A549 (cell line): Measurements from ENCODE around the gene ITPR3.

Source experiments
- KDM1A ChIP-seq: fragments of 200-600 bp; sonication (generic); IDR thresholded peaks from 2 replicates; pipeline ENCODE4 v1.6.1; 2016; ENCODE audit warnings: low read depth, mild to moderate bottlenecking
- PHF8 ChIP-seq: fragments of 200-600 bp; sonication (generic); IDR thresholded peaks from 2 replicates; pipeline ENCODE4 v1.6.1; 2016; ENCODE audit warnings: low read depth, mild to moderate bottlenecking, antibody characterized with exemption, moderate library complexity, borderline replicate concordance
- TF ChIP-seq, protein P1 (sequence below): fragments of >200 bp; sonication (Bioruptor Twin); formaldehyde crosslinking; IDR thresholded peaks from 3 replicates; pipeline ENCODE4 v1.5.1; 2016
- TF ChIP-seq, protein P2 (sequence below): fragments of 150-350 bp; IDR thresholded peaks from 2 replicates; pipeline ENCODE4 v1.6.1; 2014; ENCODE audit warnings: low read depth, mild to moderate bottlenecking, low read length
- TF ChIP-seq, protein P3 (sequence below): fragments of 200-600 bp; sonication (generic); IDR thresholded peaks from 2 replicates; pipeline ENCODE4 v1.6.1; 2016; ENCODE audit warnings: antibody characterized with exemption, mild to moderate bottlenecking, moderate library complexity

DNA sequence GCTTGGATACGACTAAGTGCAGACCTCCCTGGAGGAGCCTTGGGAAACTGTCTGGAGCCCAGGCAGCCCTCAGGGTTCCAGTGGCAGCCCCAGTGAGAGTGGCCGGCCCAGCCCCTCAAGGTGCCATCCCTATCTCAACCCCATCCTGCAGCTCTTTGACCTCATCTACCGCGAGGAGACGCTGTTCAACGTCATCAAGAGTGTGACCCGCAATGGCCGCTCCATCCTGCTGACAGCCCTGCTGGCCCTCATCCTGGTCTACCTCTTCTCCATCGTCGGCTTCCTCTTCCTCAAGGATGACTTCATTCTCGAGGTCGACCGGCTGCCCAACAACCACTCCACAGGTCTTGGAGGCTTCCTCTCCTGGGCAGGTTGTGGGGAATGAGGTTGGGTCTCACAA lies 69.6 kb downstream of the ITPR3 start:
- TF ChIP-seq, protein P1, sequence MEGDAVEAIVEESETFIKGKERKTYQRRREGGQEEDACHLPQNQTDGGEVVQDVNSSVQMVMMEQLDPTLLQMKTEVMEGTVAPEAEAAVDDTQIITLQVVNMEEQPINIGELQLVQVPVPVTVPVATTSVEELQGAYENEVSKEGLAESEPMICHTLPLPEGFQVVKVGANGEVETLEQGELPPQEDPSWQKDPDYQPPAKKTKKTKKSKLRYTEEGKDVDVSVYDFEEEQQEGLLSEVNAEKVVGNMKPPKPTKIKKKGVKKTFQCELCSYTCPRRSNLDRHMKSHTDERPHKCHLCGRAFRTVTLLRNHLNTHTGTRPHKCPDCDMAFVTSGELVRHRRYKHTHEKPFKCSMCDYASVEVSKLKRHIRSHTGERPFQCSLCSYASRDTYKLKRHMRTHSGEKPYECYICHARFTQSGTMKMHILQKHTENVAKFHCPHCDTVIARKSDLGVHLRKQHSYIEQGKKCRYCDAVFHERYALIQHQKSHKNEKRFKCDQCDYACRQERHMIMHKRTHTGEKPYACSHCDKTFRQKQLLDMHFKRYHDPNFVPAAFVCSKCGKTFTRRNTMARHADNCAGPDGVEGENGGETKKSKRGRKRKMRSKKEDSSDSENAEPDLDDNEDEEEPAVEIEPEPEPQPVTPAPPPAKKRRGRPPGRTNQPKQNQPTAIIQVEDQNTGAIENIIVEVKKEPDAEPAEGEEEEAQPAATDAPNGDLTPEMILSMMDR: no peak
- TF ChIP-seq PHF8: no peak
- TF ChIP-seq, protein P2, sequence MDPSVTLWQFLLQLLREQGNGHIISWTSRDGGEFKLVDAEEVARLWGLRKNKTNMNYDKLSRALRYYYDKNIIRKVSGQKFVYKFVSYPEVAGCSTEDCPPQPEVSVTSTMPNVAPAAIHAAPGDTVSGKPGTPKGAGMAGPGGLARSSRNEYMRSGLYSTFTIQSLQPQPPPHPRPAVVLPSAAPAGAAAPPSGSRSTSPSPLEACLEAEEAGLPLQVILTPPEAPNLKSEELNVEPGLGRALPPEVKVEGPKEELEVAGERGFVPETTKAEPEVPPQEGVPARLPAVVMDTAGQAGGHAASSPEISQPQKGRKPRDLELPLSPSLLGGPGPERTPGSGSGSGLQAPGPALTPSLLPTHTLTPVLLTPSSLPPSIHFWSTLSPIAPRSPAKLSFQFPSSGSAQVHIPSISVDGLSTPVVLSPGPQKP: no peak
- TF ChIP-seq, protein P3, sequence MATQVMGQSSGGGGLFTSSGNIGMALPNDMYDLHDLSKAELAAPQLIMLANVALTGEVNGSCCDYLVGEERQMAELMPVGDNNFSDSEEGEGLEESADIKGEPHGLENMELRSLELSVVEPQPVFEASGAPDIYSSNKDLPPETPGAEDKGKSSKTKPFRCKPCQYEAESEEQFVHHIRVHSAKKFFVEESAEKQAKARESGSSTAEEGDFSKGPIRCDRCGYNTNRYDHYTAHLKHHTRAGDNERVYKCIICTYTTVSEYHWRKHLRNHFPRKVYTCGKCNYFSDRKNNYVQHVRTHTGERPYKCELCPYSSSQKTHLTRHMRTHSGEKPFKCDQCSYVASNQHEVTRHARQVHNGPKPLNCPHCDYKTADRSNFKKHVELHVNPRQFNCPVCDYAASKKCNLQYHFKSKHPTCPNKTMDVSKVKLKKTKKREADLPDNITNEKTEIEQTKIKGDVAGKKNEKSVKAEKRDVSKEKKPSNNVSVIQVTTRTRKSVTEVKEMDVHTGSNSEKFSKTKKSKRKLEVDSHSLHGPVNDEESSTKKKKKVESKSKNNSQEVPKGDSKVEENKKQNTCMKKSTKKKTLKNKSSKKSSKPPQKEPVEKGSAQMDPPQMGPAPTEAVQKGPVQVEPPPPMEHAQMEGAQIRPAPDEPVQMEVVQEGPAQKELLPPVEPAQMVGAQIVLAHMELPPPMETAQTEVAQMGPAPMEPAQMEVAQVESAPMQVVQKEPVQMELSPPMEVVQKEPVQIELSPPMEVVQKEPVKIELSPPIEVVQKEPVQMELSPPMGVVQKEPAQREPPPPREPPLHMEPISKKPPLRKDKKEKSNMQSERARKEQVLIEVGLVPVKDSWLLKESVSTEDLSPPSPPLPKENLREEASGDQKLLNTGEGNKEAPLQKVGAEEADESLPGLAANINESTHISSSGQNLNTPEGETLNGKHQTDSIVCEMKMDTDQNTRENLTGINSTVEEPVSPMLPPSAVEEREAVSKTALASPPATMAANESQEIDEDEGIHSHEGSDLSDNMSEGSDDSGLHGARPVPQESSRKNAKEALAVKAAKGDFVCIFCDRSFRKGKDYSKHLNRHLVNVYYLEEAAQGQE: no peak
- no peak for TF ChIP-seq KDM1A
